PC-3 (cell line): ENCODE results near the gene CYBRD1.

Experiments used
- EZH2 ChIP-seq: fragments of 300-600 bp; sonication (generic); IDR thresholded peaks from one replicate; pipeline ENCODE4 v1.6.1; 2017; ENCODE audit warnings: antibody characterized with exemption, mild to moderate bottlenecking, low read length; ENCODE audit not compliant: unreplicated experiment
- TF ChIP-seq, protein P1 (sequence below): fragments of 300-600 bp; sonication (generic); conservative IDR thresholded peaks from 2 replicates; pipeline ENCODE4 v1.5.1; 2017; ENCODE audit warnings: antibody characterized with exemption, low read depth, mild to moderate bottlenecking, low read length

DNA sequence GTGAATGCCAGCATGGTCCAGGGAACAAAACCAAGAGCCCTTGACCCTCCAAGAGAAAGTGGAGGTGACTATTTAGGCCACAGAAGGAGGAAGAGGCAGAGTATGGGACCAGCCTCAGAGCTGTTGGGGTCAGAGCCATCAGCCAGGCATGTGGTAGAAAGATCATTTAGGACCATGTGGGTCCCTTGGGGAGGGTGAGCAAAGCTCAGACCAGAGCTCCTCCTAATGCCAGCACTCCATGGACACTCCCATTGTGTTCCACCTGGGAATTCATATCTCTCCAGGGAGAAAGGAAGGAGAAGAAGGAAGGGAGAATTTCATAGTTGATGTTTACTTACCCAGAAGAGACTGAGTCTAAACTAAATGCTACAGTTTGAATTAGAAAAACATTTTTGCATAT is 73.2 kb downstream of the CYBRD1 start:
- TF ChIP-seq, protein P1, sequence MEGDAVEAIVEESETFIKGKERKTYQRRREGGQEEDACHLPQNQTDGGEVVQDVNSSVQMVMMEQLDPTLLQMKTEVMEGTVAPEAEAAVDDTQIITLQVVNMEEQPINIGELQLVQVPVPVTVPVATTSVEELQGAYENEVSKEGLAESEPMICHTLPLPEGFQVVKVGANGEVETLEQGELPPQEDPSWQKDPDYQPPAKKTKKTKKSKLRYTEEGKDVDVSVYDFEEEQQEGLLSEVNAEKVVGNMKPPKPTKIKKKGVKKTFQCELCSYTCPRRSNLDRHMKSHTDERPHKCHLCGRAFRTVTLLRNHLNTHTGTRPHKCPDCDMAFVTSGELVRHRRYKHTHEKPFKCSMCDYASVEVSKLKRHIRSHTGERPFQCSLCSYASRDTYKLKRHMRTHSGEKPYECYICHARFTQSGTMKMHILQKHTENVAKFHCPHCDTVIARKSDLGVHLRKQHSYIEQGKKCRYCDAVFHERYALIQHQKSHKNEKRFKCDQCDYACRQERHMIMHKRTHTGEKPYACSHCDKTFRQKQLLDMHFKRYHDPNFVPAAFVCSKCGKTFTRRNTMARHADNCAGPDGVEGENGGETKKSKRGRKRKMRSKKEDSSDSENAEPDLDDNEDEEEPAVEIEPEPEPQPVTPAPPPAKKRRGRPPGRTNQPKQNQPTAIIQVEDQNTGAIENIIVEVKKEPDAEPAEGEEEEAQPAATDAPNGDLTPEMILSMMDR = no peak
- no peak for TF ChIP-seq EZH2
